ENCODE measurements around the gene GADL1.

GADL1 gene, protein sequence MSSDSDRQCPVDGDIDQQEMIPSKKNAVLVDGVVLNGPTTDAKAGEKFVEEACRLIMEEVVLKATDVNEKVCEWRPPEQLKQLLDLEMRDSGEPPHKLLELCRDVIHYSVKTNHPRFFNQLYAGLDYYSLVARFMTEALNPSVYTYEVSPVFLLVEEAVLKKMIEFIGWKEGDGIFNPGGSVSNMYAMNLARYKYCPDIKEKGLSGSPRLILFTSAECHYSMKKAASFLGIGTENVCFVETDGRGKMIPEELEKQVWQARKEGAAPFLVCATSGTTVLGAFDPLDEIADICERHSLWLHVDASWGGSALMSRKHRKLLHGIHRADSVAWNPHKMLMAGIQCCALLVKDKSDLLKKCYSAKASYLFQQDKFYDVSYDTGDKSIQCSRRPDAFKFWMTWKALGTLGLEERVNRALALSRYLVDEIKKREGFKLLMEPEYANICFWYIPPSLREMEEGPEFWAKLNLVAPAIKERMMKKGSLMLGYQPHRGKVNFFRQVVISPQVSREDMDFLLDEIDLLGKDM

DNA sequence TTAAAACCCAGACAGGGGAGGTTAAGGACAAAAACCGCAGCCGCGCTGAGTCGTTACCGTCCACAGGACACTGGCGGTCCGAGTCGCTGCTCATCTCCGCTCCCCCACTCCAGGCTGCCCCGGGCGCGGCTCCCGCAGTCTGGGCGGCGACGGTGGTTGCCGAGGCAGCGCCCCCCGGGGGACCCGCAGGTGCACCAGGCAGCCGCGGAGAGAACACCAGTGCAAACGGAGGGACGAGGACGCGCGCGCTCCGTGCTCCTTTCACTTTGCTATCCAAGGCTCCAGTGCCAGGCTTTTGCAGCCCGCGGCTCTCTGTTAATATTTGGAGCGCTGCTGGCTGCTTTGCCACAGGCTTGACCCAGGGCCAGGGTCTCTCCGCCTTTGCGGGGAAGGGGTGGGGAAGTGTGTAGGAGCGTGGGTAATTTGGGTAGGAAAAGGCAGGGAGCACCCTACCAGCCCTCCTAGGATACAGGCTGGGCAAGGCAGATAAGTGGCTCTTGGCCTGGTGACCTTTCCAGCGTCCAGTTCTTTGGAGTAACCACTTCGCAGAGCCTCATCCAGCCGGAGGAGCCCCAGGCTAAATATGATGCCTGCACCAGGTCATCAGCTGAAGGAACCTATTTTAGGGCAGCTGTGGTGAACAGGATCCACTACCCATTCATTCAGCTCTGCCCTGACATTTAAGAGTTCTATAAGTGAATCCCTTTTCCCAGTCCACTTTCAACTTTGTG lies at the start of gene GADL1:
Gene GADL1 (minus strand): TSS at position 141 of the 731 bp plus-strand sequence. CDS start 47 bp downstream, at position 94.
- peak; percentile 4 for DNase-seq (ENCODE audit: low read depth)
- peak within 1 kb of the TSS; percentile 38 for H3K4me3 ChIP-seq (ENCODE audit: low read depth, low read length)
- no peak for TF ChIP-seq CTCF (IDR thresholded peaks at IDR 0.05; ENCODE audit: insufficient read depth, low read depth, low read length, missing control alignments)

DNA sequence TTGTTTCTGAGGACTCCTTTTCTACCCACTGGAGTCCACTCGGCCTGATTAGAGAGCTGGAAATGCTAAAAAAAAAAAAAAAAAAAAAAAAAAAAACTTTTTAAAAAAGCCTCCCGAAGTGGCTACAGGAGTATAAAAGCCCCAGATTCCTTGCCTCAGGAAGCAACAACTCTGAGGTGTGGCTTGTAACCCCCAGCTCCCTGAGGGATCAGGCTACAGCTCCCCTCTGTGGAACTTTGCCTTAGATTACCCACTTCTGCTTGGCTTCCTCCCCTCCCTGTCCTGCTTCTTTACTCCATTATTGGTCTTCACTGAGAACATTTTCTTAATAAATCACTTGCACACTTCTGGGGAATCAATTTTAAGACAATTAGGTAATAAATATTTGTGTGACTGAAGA lies 49.7 kb upstream of the GADL1 start:
- no peak for DNase-seq (ENCODE audit: low read depth)
- no peak overlapping the region for H3K4me3 ChIP-seq (ENCODE audit: low read depth, low read length)
- TF ChIP-seq CTCF (IDR thresholded peaks at IDR 0.05; ENCODE audit: insufficient read depth, low read depth, low read length, missing control alignments) = no peak

- DNase-seq (ENCODE audit: low read depth) = no peak
- TF ChIP-seq CTCF (IDR thresholded peaks at IDR 0.05; ENCODE audit: insufficient read depth, low read depth, low read length, missing control alignments) = no peak
- H3K4me3 ChIP-seq (ENCODE audit: low read depth, low read length) = no peak overlapping the region
Measured at GRCh38 chr3:30943206-30943605, 48.7 kb upstream of the GADL1 start.

GRCh38 chr3:30941342-30941741 lies 46.9 kb upstream of the GADL1 start:
- DNase-seq (ENCODE audit: low read depth) = peak; percentile 9
- no peak for TF ChIP-seq CTCF (IDR thresholded peaks at IDR 0.05; ENCODE audit: insufficient read depth, low read depth, low read length, missing control alignments)
- no peak overlapping the region for H3K4me3 ChIP-seq (ENCODE audit: low read depth, low read length)

- no peak overlapping the region for H3K4me3 ChIP-seq (ENCODE audit: low read depth, low read length)
- no peak for TF ChIP-seq CTCF (IDR thresholded peaks at IDR 0.05; ENCODE audit: insufficient read depth, low read depth, low read length, missing control alignments)
- DNase-seq (ENCODE audit: low read depth) = no peak
Measured at GRCh38 chr3:30940740-30941139, 46.3 kb upstream of the GADL1 start.

- H3K4me3 ChIP-seq (ENCODE audit: low read depth, low read length) = no peak overlapping the region
- peak; percentile 48 for DNase-seq (ENCODE audit: low read depth)
- TF ChIP-seq CTCF (IDR thresholded peaks at IDR 0.05; ENCODE audit: insufficient read depth, low read depth, low read length, missing control alignments) = peak; percentile 34
Measured at GRCh38 chr3:30934208-30934550, 39.7 kb upstream of the GADL1 start.
